HG03045 (cell line): Measurements from ENCODE around the gene ZC3H18.
A peak's percentile ranks its signal among the peaks of the same experiment; 100 is the strongest.

Experiments
- ATAC-seq: cut with Tn5 transposase; IDR thresholded peaks from one replicate; pipeline ENCODE4 v1.9.1; 2021; ENCODE audit warnings: mild to moderate bottlenecking, moderate library complexity; ENCODE audit not compliant: unreplicated experiment

Gene ZC3H18

GRCh38 chr16:88636488-88637265 lies 66.5 kb downstream of the ZC3H18 start:
- ATAC-seq: no peak

GRCh38 chr16:88638323-88639230 lies 68.4 kb downstream of the ZC3H18 start, which contains the start of gene IL17C:
IL17C (plus strand) TSS chr16:88638572; CDS start chr16:88638642, 70 bp downstream.
- ATAC-seq: no peak

- no peak for ATAC-seq
Measured at GRCh38 chr16:88639231-88640038, 69.2 kb downstream of the ZC3H18 start.

GRCh38 chr16:88640039-88640495 lies 69.9 kb downstream of the ZC3H18 start:
- no peak for ATAC-seq

GRCh38 chr16:88640498-88641247 lies 70.5 kb downstream of the ZC3H18 start:
- ATAC-seq: no peak

DNA sequence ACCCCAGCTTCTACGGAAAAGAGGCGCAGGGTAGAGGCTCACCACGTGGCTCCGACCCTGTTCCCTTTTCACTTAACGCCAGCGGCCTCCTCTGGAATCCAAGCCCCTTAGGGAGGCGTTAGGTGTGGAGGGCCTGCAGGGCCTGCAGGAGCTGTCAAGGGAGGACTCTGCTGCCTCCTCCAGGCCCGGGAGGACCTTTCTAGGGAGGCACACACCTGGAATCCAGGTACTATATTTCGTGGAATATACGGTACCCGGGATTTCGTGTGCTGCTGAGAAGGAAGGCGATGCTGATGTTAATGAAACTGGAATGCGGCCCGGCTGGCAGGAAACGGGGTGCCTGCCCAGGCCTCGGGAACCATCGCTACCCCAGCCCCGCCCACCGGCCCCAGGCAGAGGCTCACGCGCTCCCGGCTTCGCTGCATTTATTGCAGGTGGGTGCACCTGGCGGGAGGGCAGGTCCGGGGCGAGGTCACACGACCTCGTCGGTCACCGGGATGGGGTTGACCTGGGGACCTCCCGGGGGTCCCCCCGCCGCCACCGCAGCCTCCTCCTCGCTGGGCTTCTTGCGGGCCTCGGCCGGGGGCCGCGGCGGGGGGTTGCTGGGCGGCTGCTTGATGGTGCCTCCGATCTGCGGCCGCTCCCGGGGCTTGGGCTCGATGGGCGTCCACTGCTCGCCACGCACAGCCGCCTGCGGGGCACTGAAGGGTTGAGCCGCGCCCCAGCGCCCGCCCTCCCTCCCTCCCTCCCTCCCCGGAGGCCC lies 72.9 kb downstream of the ZC3H18 start:
- ATAC-seq: no peak

DNA sequence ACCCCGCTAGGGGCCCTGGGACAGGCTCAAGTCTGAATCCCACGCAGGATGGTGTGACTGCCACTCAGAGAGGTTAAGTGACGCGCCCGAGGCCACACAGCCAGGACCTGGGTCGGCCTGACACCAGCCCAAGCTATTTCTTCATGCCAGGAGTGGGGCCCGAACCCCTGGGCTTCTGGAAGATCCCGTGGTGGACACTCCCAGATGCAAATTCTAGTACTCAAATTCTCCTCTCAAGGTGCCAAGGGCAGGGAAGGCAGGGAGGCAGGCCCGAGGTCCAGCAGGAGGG lies 73.4 kb downstream of the ZC3H18 start:
- ATAC-seq: no peak

DNA sequence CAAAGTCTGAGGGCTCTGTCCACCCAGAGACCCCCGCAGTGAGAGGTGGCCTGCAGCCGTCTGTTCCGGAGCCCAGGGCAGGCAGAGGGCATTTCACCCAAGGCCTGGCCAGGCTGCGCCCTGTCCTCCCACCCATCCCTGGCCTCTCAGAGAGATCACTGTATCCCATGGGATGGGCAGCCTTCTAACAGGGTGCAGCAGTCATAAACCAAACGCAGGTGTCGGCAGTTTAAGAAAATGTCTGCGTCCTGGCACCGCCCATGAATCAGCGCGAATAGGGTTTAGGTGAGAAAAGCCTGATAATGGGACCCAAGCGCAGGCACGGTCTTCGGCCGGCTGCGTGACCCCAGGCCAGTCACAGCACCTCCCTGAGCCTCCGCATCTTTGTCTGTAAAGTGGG lies 75.3 kb downstream of the ZC3H18 start:
- ATAC-seq: no peak

DNA sequence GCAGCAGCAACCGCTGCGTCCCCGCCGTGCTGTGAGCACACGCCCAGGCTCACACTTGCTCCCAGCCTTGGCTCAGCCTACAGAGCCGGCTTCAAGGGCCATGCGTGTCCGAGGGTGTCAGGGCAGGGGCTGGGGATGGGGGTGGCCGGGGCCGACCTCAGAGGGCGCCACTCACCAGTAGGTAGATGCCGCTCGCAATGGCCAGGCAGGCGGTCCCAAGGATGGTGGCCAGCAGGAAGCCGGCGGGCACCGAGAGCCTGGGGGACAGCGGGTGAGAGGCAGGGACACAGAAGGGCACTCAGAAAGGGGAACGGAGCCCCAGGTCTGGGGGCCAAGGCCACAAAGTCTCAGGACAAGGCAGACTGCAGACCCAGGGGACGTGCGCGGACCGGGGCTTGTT lies 75.7 kb downstream of the ZC3H18 start:
- no peak for ATAC-seq

- ATAC-seq: no peak
Measured at GRCh38 chr16:88646345-88647034, 76.3 kb downstream of the ZC3H18 start.

DNA sequence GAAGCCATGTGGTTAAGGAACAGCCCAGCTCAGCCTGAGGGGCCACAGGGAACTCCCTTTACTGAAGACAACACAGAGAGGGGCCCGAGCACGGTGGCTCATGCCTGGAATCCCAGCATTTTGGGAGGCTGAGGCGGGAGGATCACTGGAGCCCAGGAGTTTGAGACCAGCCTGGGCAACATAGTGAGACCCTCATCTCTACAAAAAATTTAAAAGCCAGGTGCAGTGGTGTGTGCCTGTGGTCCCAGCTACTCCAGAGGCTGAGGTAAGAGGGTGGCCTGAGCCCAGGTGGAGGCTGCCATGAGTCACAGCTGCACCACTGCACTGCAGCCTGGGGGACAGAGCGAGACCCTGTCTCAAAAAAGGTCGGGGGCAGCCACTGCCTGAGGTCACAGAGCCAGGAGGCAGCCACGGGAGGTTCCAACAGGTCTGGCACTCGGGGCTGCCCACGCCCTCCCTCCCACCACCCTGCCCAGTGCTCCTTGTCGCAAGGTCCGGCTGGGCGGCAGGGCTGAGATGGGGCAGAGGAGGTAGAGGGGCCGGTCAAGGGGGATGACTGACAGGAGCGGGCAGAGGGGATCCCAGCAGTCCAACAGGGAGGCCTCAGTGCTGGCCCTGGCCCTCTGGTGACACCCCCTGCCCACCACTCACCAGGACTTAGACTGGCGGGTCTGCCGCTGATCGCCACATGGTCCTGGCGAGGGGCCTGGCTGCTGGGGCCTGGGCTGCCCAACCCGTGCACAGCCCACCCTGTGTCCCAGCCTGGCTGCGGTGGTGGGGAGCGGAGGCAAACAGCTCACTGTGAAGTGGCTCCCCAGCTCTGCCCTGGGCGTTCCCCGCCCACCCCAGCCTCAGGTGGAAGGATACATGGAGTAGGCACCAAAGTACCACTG lies 77.2 kb downstream of the ZC3H18 start:
- ATAC-seq: no peak

GRCh38 chr16:88649195-88649923 lies 79.2 kb downstream of the ZC3H18 start:
- no peak for ATAC-seq

DNA sequence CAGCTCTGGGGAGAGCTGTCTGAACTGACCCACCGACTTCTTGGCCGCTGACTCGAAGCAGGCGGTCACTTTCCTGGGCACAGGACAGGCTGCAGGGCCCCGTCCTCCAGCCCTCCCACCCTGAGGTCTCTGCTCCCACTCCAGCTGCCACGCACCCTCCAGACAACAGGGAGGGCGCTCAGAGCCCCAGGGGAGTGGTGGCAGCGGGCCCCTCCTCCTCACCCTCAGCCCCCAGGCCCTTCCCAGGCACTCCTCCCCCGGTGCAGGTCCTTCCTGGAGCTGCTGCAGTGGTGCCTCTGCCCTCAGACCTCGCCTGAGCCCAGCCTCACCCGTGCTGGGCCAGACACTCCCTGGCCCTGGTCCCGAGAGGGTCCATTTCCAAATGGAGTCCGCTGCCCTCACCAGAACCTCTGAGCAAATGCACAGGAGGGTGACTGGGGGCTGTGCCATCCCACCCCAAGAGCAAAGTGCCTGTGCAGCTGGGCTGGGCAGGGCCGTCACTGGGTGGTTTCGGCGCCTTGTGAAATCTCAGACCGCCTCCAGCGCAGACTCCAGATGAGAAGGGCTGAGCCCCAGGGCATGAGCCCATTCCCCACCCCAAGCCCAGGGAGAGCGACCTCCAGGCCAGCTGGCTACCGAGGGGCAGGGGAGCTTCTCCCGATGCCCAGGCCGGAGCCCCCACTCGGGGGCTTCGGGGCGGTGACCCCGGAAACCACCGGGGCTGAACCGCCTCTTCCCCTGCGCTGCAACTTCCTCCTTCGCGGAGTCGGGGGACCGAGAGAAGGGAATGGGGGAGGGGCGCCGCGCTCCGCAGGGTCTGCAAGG lies 79.9 kb downstream of the ZC3H18 start:
- ATAC-seq: peak; percentile 9

- ATAC-seq: peak; percentile 76
Measured at GRCh38 chr16:88650749-88651275, 80.6 kb downstream of the ZC3H18 start, which contains the start of gene CYBA. CYBA (minus strand) TSS chr16:88651053; CDS start chr16:88651013, 40 bp downstream.

GRCh38 chr16:88651276-88651988 lies 81.2 kb downstream of the ZC3H18 start:
- peak; percentile 65 for ATAC-seq
